ENCODE data around the gene TCEAL3. TPM values are rescaled to one million over a fixed set of nuclear protein-coding genes. Genes with fewer than 3 reads are reported as not detected.
"Not testable (repeated sequence)": the region's sequence is repeated elsewhere in the genome, so short reads cannot be mapped to it uniquely, and the experiment has no call there.

TCEAL3 gene
- total RNA-seq, 3 donors from 2014 or later = 3.3 to 29.7 (median 9.6) TPM

GRCh38 chrX:103651151-103651773 lies 43.5 kb downstream of the TCEAL3 start:
- Histone ChIP-seq H3K4me1 (ENCODE audit: low read depth) (no peaks in the 10 kb centered on the region), H3K9me3 (no peaks in the 10 kb centered on the region), H3K4me3 (no peak overlapping the region), H3K36me3 (ENCODE audit: low read depth) (no peaks in the 10 kb centered on the region)
- DNase-seq (no peak), ATAC-seq (no peak)
- TF ChIP-seq CTCF (IDR thresholded peaks at IDR 0.05) = no peak
- intact Hi-C loops (cut with DNase I, micrococcal nuclease) = no loop called here

- ATAC-seq; intact Hi-C loops (cut with DNase I, micrococcal nuclease); H3K4me1 ChIP-seq (ENCODE audit: low read depth); H3K36me3 ChIP-seq (ENCODE audit: low read depth); H3K9me3 ChIP-seq; DNase-seq; H3K4me3 ChIP-seq: not testable (repeated sequence)
Measured at GRCh38 chrX:103655230-103656000, 47.7 kb downstream of the TCEAL3 start.

- no peak overlapping the region for H3K4me3 ChIP-seq
- no peaks in the 10 kb centered on the region for H3K9me3 ChIP-seq
- intact Hi-C loops (cut with DNase I, micrococcal nuclease) = no loop called here
- no peaks in the 10 kb centered on the region for H3K36me3 ChIP-seq (ENCODE audit: low read depth)
- no peak for ATAC-seq
- no peaks in the 10 kb centered on the region for H3K4me1 ChIP-seq (ENCODE audit: low read depth)
- DNase-seq = no peak
- TF ChIP-seq CTCF (IDR thresholded peaks at IDR 0.05) = no peak
Measured at GRCh38 chrX:103656617-103657016, 48.9 kb downstream of the TCEAL3 start.

- H3K9me3 ChIP-seq; H3K36me3 ChIP-seq (ENCODE audit: low read depth); DNase-seq; intact Hi-C loops (cut with DNase I, micrococcal nuclease); H3K4me3 ChIP-seq; H3K4me1 ChIP-seq (ENCODE audit: low read depth); ATAC-seq: not testable (repeated sequence)
Measured at GRCh38 chrX:103657066-103657465, 49.3 kb downstream of the TCEAL3 start.

GRCh38 chrX:103658681-103659433 lies 51.1 kb downstream of the TCEAL3 start:
- TF ChIP-seq CTCF (IDR thresholded peaks at IDR 0.05) = no peak
- DNase-seq = no peak
- H3K4me3 ChIP-seq = no peak overlapping the region
- intact Hi-C loops (cut with DNase I, micrococcal nuclease) = no loop called here
- H3K9me3 ChIP-seq = no peaks in the 10 kb centered on the region
- no peaks in the 10 kb centered on the region for H3K36me3 ChIP-seq (ENCODE audit: low read depth)
- H3K4me1 ChIP-seq (ENCODE audit: low read depth) = no peaks in the 10 kb centered on the region
- ATAC-seq = no peak

- intact Hi-C loops (cut with DNase I, micrococcal nuclease); ATAC-seq; H3K4me1 ChIP-seq (ENCODE audit: low read depth); H3K9me3 ChIP-seq; DNase-seq; H3K36me3 ChIP-seq (ENCODE audit: low read depth); H3K4me3 ChIP-seq: not testable (repeated sequence)
Measured at GRCh38 chrX:103659460-103659859, 51.7 kb downstream of the TCEAL3 start.

Other genes starting within 250 kb of the TCEAL3 start
- gene BEX3, start 231.4 kb upstream of the TCEAL3 start, total RNA-seq = 10 to 100 TPM; 21.5 to 74.1 (median 35.6) TPM
- under 1 TPM in 2 of 3 donors, not detected in 1; 0.17 to 0.28 TPM for gene RAB40A, start 88.5 kb upstream of the TCEAL3 start, total RNA-seq
- gene TCEAL4, start 22.4 kb upstream of the TCEAL3 start, total RNA-seq = 10 to 100 TPM in 2 of 3 donors, 1 to 10 TPM in 1; 8.7 to 68.0 (median 28.6) TPM
- 10 to 100 TPM in 2 of 3 donors, 1 to 10 TPM in 1; 7.2 to 44.0 (median 19.3) TPM for gene TCEAL1, start 21.0 kb downstream of the TCEAL3 start, total RNA-seq
- gene MORF4L2, start 78.7 kb downstream of the TCEAL3 start, total RNA-seq = 100 to 1,000 TPM; 140 to 183 (median 181) TPM
- gene TMEM31, start 102.9 kb downstream of the TCEAL3 start, total RNA-seq = under 1 TPM in 1 of 3 donors, not detected in 2; 0.43 TPM
- 10 to 100 TPM in 1 of 3 donors, 1 to 10 TPM in 2; 3.7 to 65.0 (median 4.9) TPM for gene PLP1, start 168.9 kb downstream of the TCEAL3 start, total RNA-seq
- gene RAB9B, start 224.3 kb downstream of the TCEAL3 start, total RNA-seq = 1 to 10 TPM in 1 of 3 donors, under 1 TPM in 2; 0.69 to 8.0 (median 0.82) TPM